ENCODE results near the gene RBMS2.
"Not testable (repeated sequence)": the region's sequence is repeated elsewhere in the genome, so short reads cannot be mapped to it uniquely, and the experiment has no call there.

GRCh38 chr12:56496704-56497103, 24.9 kb upstream of the RBMS2 start:
- not testable (repeated sequence) for TF ChIP-seq GLIS3 (CRISPR knock-in tag; IDR thresholded peaks at IDR 0.05); ESRRG (CRISPR knock-in tag; IDR thresholded peaks at IDR 0.05); SNAI2 (CRISPR knock-in tag; IDR thresholded peaks at IDR 0.05); CSDC2 (CRISPR knock-in tag; IDR thresholded peaks at IDR 0.05); ZNF8 (CRISPR knock-in tag; IDR thresholded peaks at IDR 0.05); OSR1 (CRISPR knock-in tag; IDR thresholded peaks at IDR 0.05); ZFP3 (CRISPR knock-in tag; IDR thresholded peaks at IDR 0.05); CREB5 (CRISPR knock-in tag; IDR thresholded peaks at IDR 0.05; ENCODE audit: low read depth)
